Ovary (tissue), 3 donors: ENCODE measurements around the gene ARL6IP4.

Experiments
- CTCF ChIP-seq, 3 donors: fragments of 450-650 bp in 2 of 3; fragments of 200-600 bp in 1 of 3; IDR thresholded peaks; one replicate each; pipeline versions ENCODE4 v1.5.1 to v1.8.0; 2016 to 2022; ENCODE audit warnings: antibody characterized with exemption in 3 of 3, mild to moderate bottlenecking in 1 of 3
- EP300 ChIP-seq: sonication (generic); formaldehyde crosslinking; IDR thresholded peaks from one replicate; pipeline ENCODE4 v1.6.1; 2017; ENCODE audit warnings: antibody characterized with exemption
- POLR2A ChIP-seq: fragments of 450-650 bp; IDR thresholded peaks from one replicate; pipeline ENCODE4 v1.6.1; 2017; ENCODE audit warnings: antibody characterized with exemption, mild to moderate bottlenecking, moderate library complexity
- donor health status: DM: no; HTN: no; CAD: no.

DNA sequence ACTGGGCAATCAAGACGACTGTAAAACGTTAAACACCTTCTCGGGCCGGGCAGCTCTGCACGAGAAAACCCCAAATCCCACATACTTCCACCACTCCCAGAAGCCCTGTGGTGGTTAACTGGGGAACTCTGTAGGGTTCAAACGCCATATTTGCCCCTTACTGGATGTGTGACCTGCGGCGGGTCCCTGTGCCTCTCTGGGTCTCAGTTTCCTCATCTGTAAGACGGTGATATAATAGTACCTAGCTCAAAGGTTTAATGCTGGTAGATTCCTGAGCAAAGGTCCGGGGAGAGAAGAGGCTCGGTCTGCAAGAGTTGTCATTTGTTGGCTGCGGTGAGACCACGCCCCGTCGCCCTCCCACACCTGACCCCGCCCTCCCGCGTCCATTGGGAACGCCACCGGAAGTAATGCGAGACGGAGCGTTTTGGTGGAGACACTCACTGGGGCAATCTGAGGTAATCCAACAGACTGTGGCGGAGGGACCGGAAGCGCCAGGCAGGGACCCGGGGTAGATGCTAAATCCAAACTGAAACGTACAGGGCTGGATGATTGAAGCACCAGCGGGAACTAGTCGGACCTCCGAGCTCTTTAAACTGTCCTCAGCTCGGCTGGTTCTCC is 6.1 kb upstream of the ARL6IP4 start:
- TF ChIP-seq CTCF (IDR thresholded peaks at IDR 0.05) (no peak), POLR2A (no peak), EP300 (no peak)
